HG03457 (cell line): ENCODE results near the gene TEX38.
"Not testable (repeated sequence)": the region's sequence is repeated elsewhere in the genome, so short reads cannot be mapped to it uniquely, and the experiment has no call there.

ENCODE experiments used
- ATAC-seq: cut with Tn5 transposase; IDR thresholded peaks from one replicate; pipeline ENCODE4 v1.9.1; 2021; ENCODE audit warnings: moderate number of reproducible peaks; ENCODE audit not compliant: unreplicated experiment

TEX38 gene

GRCh38 chr1:46671554-46671953 is at the start of gene TEX38:
TEX38 (plus strand) TSS chr1:46671854; CDS start chr1:46671935, 81 bp downstream.
- no peak for ATAC-seq

- no peak for ATAC-seq
These were observed 49.7 kb upstream of the TEX38 start for GRCh38 chr1:46621930-46622329.

GRCh38 chr1:46622344-46622743 is 49.3 kb upstream of the TEX38 start:
- ATAC-seq: no peak

GRCh38 chr1:46623743-46624644 is 47.7 kb upstream of the TEX38 start:
- no peak for ATAC-seq

GRCh38 chr1:46630719-46631118 is 40.9 kb upstream of the TEX38 start:
- no peak for ATAC-seq

GRCh38 chr1:46635205-46635604 is 36.4 kb upstream of the TEX38 start:
- ATAC-seq: no peak

- no peak for ATAC-seq
These were observed 34.1 kb upstream of the TEX38 start for GRCh38 chr1:46637444-46638083.

- ATAC-seq: no peak
These were observed 32.7 kb upstream of the TEX38 start for GRCh38 chr1:46638921-46639320.

- ATAC-seq: no peak
These were observed 32.1 kb upstream of the TEX38 start for GRCh38 chr1:46639547-46639946.

GRCh38 chr1:46642115-46642680 is 29.5 kb upstream of the TEX38 start:
- ATAC-seq: no peak

GRCh38 chr1:46643368-46643775 is 28.3 kb upstream of the TEX38 start:
- no peak for ATAC-seq

GRCh38 chr1:46645815-46646214 is 25.8 kb upstream of the TEX38 start:
- no peak for ATAC-seq

GRCh38 chr1:46646331-46646730 is 25.3 kb upstream of the TEX38 start:
- ATAC-seq: no peak

GRCh38 chr1:46646844-46647243 is 24.8 kb upstream of the TEX38 start:
- ATAC-seq: no peak

GRCh38 chr1:46647611-46648010 is 24.0 kb upstream of the TEX38 start:
- ATAC-seq: no peak

- no peak for ATAC-seq
These were observed 21.9 kb upstream of the TEX38 start for GRCh38 chr1:46649764-46650163.

- no peak for ATAC-seq
These were observed 21.2 kb upstream of the TEX38 start for GRCh38 chr1:46650491-46650890.

- not testable (repeated sequence) for ATAC-seq
These were observed 20.5 kb upstream of the TEX38 start for GRCh38 chr1:46651152-46651551.

- no peak for ATAC-seq
These were observed 19.1 kb upstream of the TEX38 start for GRCh38 chr1:46652321-46653100.

GRCh38 chr1:46653405-46653958 is 18.2 kb upstream of the TEX38 start:
- ATAC-seq: no peak

GRCh38 chr1:46654012-46654411 is 17.6 kb upstream of the TEX38 start:
- no peak for ATAC-seq
